Skin of body (tissue), 2 donors: Measurements from ENCODE around the gene HNF1A. TPM values are rescaled to one million over a fixed set of nuclear protein-coding genes. Genes with fewer than 3 reads are reported as not detected.

ENCODE experiments used
- DNase-seq: peaks from one replicate; lab custom pipeline; 2025; lab: John Stamatoyannopoulos, UW
- total RNA-seq: library from RNA; depleted of rRNA; stranded (reverse); fragments of >200 nt; gene quantifications from one replicate; pipeline ENCODE4 v1.2.3, GENCODE V29; 2014

HNF1A gene
- total RNA-seq, 1 donor from 2014 or later = not detected

DNA sequence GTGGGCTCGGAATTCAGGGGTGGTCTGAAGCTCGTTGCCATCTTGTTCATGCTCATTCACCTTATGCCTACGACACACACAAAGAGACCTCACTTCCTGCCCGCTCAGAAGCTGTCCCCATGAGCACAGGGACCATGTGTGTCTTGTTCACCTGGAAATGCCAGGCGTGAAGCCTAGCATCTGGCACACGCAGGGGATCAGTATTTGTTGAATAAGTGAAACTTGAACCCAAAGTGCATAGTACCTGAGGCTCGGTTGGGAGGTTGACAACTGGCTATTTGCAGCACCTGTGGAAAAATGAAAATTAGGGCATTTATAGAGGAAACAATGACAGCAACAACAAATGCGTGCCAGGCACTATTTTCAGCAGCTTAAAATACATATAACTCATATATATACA, 32.5 kb downstream of the HNF1A start:
- DNase-seq = no peak

- DNase-seq = no peak
These were observed 33.5 kb downstream of the HNF1A start for GRCh38 chr12:121011820-121012219.

GRCh38 chr12:121013715-121014114, 35.4 kb downstream of the HNF1A start:
- no peak for DNase-seq

GRCh38 chr12:121015825-121016766, 37.8 kb downstream of the HNF1A start, which contains the start of gene C12orf43:
C12orf43 (minus strand) TSS chr12:121016487; CDS start chr12:121016474, 13 bp downstream.
- peak; percentile 84 for DNase-seq

GRCh38 chr12:121017966-121018491, 39.7 kb downstream of the HNF1A start:
- no peak for DNase-seq

DNA sequence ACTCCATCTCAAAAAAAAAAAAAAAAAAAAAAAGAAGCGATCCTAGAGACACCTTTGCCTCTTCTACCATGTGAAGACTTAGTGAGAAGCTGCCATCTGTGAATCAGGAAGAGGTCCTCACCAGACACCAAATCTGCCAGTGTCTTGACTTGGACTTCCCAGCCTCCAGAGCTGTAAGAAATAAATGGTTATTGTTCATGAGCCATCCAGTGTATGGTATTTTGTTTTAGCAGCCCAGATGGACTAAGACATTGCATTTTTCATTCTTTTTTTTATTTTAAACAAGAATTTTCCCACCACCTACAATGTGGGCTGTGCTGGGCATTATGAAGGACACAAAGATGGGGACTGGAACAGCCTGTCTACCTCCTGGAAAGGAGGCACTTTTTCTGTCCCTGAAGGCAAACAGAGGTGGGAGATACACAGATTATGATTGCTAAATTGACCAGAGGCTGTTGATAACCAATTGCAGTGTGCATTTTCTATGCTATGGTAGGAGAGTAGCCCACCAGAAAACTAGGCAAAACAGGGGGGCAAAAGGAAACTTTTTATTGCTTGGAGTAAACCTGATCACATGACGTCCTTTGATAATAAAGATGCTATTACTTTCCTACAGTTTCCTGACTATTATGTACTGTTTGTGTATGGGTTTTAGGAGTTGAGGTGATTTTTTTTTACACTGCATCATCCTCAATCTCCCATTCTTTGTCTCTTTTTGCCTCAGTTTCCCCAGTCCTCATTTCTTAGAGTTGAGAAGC, 40.7 kb downstream of the HNF1A start:
- DNase-seq = no peak

- no peak for DNase-seq
These were observed 43.4 kb downstream of the HNF1A start for GRCh38 chr12:121021754-121022153.

GRCh38 chr12:121022713-121023112, 44.4 kb downstream of the HNF1A start:
- DNase-seq = no peak

GRCh38 chr12:121023799-121024198, 45.5 kb downstream of the HNF1A start:
- no peak for DNase-seq

GRCh38 chr12:121025442-121026226, 47.3 kb downstream of the HNF1A start:
- no peak for DNase-seq

DNA sequence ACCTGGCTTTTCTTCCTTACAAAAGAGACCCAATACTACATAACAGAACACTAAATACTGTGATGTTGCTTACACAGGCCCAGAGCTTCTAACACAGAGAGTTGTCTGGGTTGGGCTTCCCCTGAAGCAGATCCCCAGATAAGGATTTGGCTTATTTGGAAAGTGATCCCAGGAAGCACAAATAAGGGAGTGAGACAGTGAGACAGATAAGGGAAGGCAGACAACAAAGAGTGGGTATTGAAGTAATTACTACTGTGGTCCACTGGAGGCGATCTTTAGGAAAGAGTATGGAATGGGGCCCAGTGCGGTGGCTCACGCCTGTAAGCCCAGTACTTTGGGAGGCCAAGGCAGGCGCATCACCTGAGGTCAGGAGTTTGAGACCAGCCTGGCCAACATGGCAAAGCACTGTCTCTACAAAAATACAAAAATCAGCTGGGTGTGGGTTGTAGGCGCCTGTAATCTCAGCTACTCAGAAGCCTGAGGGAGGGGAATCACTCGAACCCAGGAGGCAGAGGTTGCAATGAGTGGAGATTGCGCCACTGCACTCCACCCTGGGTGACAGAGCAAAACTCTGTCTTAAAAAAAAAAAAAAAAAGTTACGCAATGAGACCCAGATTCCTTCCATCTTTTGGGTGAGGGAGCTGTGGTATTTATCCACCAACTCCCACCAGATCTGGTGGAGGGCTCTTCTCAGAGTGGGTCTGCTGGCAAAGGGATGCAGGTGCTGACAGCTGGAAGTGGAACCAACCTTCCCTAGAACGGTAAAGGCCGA, 48.1 kb downstream of the HNF1A start:
- no peak for DNase-seq

DNA sequence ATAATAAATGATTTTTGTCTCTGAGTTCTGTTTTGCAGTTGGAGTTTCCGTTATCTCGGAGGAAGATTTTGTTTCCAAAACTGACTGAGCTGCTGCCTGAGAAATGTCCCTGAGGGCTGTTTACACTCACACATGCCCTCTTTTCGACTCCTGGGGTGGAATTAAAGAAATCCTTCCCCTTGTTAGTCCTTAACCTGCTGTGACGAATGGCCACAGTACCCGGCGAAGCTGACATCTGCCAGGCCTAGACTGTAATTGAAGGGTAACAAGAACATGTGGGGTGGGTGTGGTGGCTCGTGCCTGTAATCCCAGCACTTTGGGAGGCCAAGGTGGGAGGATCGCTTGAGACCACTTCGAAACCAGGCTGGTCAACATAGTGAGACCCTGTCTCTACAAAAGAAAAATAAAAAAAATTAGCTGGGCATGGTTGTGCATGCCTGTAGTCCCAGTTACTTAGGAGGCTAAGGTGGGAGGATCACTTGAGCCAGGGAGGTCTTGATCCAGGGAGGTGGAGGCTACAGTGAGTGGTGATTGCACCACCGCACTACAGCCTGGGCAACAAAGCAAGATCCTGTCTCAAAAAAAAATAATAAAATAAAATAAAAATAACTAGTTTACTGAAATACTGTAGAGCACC, 52.4 kb downstream of the HNF1A start:
- DNase-seq = no peak

GRCh38 chr12:121033625-121034349, 55.4 kb downstream of the HNF1A start:
- no peak for DNase-seq

GRCh38 chr12:121034616-121035305, 56.4 kb downstream of the HNF1A start:
- no peak for DNase-seq

GRCh38 chr12:121036810-121037326, 58.5 kb downstream of the HNF1A start:
- DNase-seq = no peak

DNA sequence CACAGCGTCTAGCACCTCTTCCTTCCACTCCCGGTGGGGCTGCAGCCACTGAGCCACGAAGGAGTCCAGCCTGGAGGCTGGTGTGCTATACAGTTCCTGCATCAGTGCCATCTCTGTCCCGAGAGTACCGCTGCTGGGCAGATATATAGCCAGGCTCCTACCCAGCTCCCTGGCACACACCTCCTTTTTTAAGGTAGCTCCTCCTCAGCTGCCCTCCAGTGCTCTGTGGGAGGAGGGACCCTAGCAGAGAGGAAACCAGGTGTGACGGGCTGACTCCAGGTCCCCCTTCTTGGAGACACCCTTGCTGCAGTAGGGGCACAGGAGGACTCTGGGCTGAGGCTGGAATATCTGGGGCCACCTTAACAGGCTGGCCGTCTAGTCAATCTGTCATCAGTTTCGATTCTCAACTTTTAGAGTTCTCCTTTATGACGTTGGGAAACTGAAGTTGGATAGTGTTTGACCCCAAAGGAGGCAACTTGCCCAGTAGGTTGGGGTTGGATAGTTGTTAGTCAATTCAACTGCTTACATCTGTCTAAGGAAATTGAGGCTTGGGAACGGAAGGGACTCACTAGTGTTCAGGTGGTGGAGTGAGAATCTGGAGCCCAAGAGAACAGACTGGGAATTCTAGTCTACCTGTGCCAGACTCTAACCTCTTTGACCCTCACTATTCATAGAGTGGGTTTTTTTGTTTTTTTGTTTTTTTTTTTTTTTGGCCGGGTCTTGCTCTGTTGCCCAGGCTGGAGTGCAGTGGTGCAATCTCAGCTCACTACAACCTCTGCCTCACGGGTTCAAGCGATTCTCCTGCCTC, 60.7 kb downstream of the HNF1A start, which contains the start of gene OASL:
OASL (minus strand) TSS at position 386 of the 808 bp plus-strand sequence; CDS start at position 111, 275 bp downstream.
- no peak for DNase-seq

GRCh38 chr12:121043067-121043466, 64.7 kb downstream of the HNF1A start:
- DNase-seq = no peak
